Measurements from ENCODE around the gene ALDH1L1.

ALDH1L1 gene

GRCh38 chr3:126127904-126128303 lies 52.5 kb downstream of the ALDH1L1 start:
- Histone ChIP-seq H3F3A (ENCODE audit: insufficient read depth) (no peaks in the 10 kb centered on the region), H3K79me2 (ENCODE audit: insufficient read depth, low read length) (no peaks in the 10 kb centered on the region), H3K36me3 (ENCODE audit: low read length) (no peaks in the 10 kb centered on the region), H4K20me1 (ENCODE audit: low read depth, low read length) (no peaks in the 10 kb centered on the region), H2AFZ (ENCODE audit: low read depth, low read length, severe bottlenecking) (no peak overlapping the region), H3K4me2 (ENCODE audit: low read depth, low read length, poor library complexity, severe bottlenecking) (no peak overlapping the region), H3K9me3 (ENCODE audit: insufficient read depth, low read length) (no peaks in the 10 kb centered on the region), H3K27me3 (ENCODE audit: low read length) (no peaks in the 10 kb centered on the region), H3K27ac (ENCODE audit: low read depth, low read length) (no peak overlapping the region), H3K4me3 (ENCODE audit: insufficient read depth, low read length, poor library complexity, severe bottlenecking) (no peak overlapping the region), H3K9me2 (replicated peaks; ENCODE audit: insufficient read depth, low read length) (no peaks in the 10 kb centered on the region), H3K9ac (ENCODE audit: low read length) (no peak overlapping the region)
- TF ChIP-seq EZH2phosphoT487 (conservative IDR thresholded peaks at IDR 0.05; ENCODE audit: low read length) (no peak), CTCF (IDR thresholded peaks at IDR 0.05; ENCODE audit: insufficient read depth, low read length, poor library complexity, severe bottlenecking) (no peak)

- H3K79me2 ChIP-seq (ENCODE audit: insufficient read depth, low read length) = no peaks in the 10 kb centered on the region
- no peak overlapping the region for H3K4me3 ChIP-seq (ENCODE audit: insufficient read depth, low read length, poor library complexity, severe bottlenecking)
- H3K27ac ChIP-seq (ENCODE audit: low read depth, low read length) = no peak overlapping the region
- H3K36me3 ChIP-seq (ENCODE audit: low read length) = no peaks in the 10 kb centered on the region
- no peak overlapping the region for H3K9ac ChIP-seq (ENCODE audit: low read length)
- H3K27me3 ChIP-seq (ENCODE audit: low read length) = no peaks in the 10 kb centered on the region
- H3K9me3 ChIP-seq (ENCODE audit: insufficient read depth, low read length) = no peaks in the 10 kb centered on the region
- H3K4me2 ChIP-seq (ENCODE audit: low read depth, low read length, poor library complexity, severe bottlenecking) = no peak overlapping the region
- no peaks in the 10 kb centered on the region for H3F3A ChIP-seq (ENCODE audit: insufficient read depth)
- H2AFZ ChIP-seq (ENCODE audit: low read depth, low read length, severe bottlenecking) = no peak overlapping the region
- no peak for TF ChIP-seq CTCF (IDR thresholded peaks at IDR 0.05; ENCODE audit: insufficient read depth, low read length, poor library complexity, severe bottlenecking)
- no peak for TF ChIP-seq EZH2phosphoT487 (conservative IDR thresholded peaks at IDR 0.05; ENCODE audit: low read length)
- H3K9me2 ChIP-seq (replicated peaks; ENCODE audit: insufficient read depth, low read length) = no peaks in the 10 kb centered on the region
- no peaks in the 10 kb centered on the region for H4K20me1 ChIP-seq (ENCODE audit: low read depth, low read length)
Observed at GRCh38 chr3:126127452-126127851, 52.9 kb downstream of the ALDH1L1 start.

- Histone ChIP-seq H3F3A (ENCODE audit: insufficient read depth) (no peaks in the 10 kb centered on the region), H3K27me3 (ENCODE audit: low read length) (no peaks in the 10 kb centered on the region), H2AFZ (ENCODE audit: low read depth, low read length, severe bottlenecking) (no peak overlapping the region), H3K9me2 (replicated peaks; ENCODE audit: insufficient read depth, low read length) (no peaks in the 10 kb centered on the region), H3K4me3 (ENCODE audit: insufficient read depth, low read length, poor library complexity, severe bottlenecking) (no peak overlapping the region), H3K79me2 (ENCODE audit: insufficient read depth, low read length) (no peaks in the 10 kb centered on the region), H4K20me1 (ENCODE audit: low read depth, low read length) (no peaks in the 10 kb centered on the region), H3K9ac (ENCODE audit: low read length) (no peak overlapping the region), H3K36me3 (ENCODE audit: low read length) (no peaks in the 10 kb centered on the region), H3K4me2 (ENCODE audit: low read depth, low read length, poor library complexity, severe bottlenecking) (no peak overlapping the region), H3K9me3 (ENCODE audit: insufficient read depth, low read length) (no peaks in the 10 kb centered on the region), H3K27ac (ENCODE audit: low read depth, low read length) (no peak overlapping the region)
- TF ChIP-seq EZH2phosphoT487 (conservative IDR thresholded peaks at IDR 0.05; ENCODE audit: low read length) = no peak
- TF ChIP-seq CTCF (IDR thresholded peaks at IDR 0.05; ENCODE audit: insufficient read depth, low read length, poor library complexity, severe bottlenecking) = no peak
Observed at GRCh38 chr3:126126811-126127431, 53.5 kb downstream of the ALDH1L1 start.

All from SU-DHL-6 (cell line).